Peyer's patch (tissue), 4 donors: ENCODE results near the gene HAPSTR1. TPM values are rescaled to one million over a fixed set of nuclear protein-coding genes. Genes with fewer than 3 reads are reported as not detected.
"Not testable (repeated sequence)": the region's sequence is repeated elsewhere in the genome, so short reads cannot be mapped to it uniquely, and the experiment has no call there.

Source experiments
- DNase-seq, 3 donors: peaks; one replicate each; pipeline ENCODE4 v3.0.0-alpha.2; 2017 to 2019
- H3K27ac ChIP-seq, 4 donors: fragments of 200-600 bp; sonication (generic); one replicate each; pipeline ENCODE4 v1.5.1; 2016 to 2019
- H3K27me3 ChIP-seq, 2 donors: fragments of 200-600 bp; sonication (generic); one replicate each; pipeline ENCODE4 v1.5.1; 2019
- H3K36me3 ChIP-seq, 3 donors: fragments of 200-600 bp; sonication (generic); one replicate each; pipeline ENCODE4 v1.5.1; 2016 to 2019
- H3K4me1 ChIP-seq, 4 donors: fragments of 200-600 bp; sonication (generic); one replicate each; pipeline ENCODE4 v1.5.1; 2016 to 2019
- H3K4me3 ChIP-seq, 4 donors: fragments of 200-600 bp; sonication (generic); 1 replicate in 3 of 4; 2 replicates in 1 of 4; pipeline ENCODE4 v1.5.1; 2016 to 2019; ENCODE audit warnings: mild to moderate bottlenecking in 1 of 4
- H3K9me3 ChIP-seq, 4 donors: fragments of 200-600 bp; sonication (generic); one replicate each; pipeline ENCODE4 v1.5.1; 2016 to 2019; ENCODE audit warnings: mild to moderate bottlenecking in 1 of 4
- CTCF ChIP-seq, 6 experiments: fragments of 450-650 bp in 4 of 6; fragments of 200-600 bp in 2 of 6; sonication (generic) in 1 of 6; IDR thresholded peaks; one replicate each; pipeline ENCODE4 v1.5.1; 2017 to 2019; ENCODE audit warnings: antibody characterized with exemption in 6 of 6, mild to moderate bottlenecking in 3 of 6, moderate library complexity in 1 of 6
- POLR2A ChIP-seq, 2 donors: fragments of 450-650 bp; IDR thresholded peaks; one replicate each; pipeline ENCODE4 v1.5.1; 2017; ENCODE audit warnings: antibody characterized with exemption in 2 of 2, mild to moderate bottlenecking in 2 of 2, moderate library complexity in 2 of 2
- total RNA-seq, 4 donors: library from RNA; depleted of rRNA; stranded (reverse); fragments of >200 nt; gene quantifications; one replicate each; pipeline ENCODE4 v1.1.0, GENCODE V29; 2016

Gene HAPSTR1
- total RNA-seq, result 10 to 100 TPM; 38.0 to 56.2 (median 53.5) TPM

GRCh38 chr16:9090960-9091866 is at the start of gene HAPSTR1:
TSS of gene HAPSTR1 (plus strand) at chr16:9091644. CDS start at chr16:9092045, 401 bp downstream.
- Histone ChIP-seq H3K9me3 (no peaks in the 10 kb centered on the region), H3K36me3 (no peaks in the 10 kb centered on the region), H3K27me3 (no peaks in the 10 kb centered on the region), H3K27ac (peak within 1 kb of the TSS; percentile 94 to 100 (median 98)), H3K4me1 (peaks cover 0 to 33% (median 23%) of the 10 kb centered on the region in 4 donors), H3K4me3 (peak within 1 kb of the TSS; percentile 63 to 99 (median 94))
- TF ChIP-seq CTCF (IDR thresholded peaks at IDR 0.05), result no peak
- TF ChIP-seq POLR2A (IDR thresholded peaks at IDR 0.05), result peak; percentile 98 to 99
- peak; percentile 99 to 100 (median 100) for DNase-seq

- Histone ChIP-seq H3K9me3 (no peaks in the 10 kb centered on the region), H3K4me3 (no peak overlapping the region), H3K36me3 (no peaks in the 10 kb centered on the region), H3K27ac (no peak overlapping the region), H3K27me3 (no peaks in the 10 kb centered on the region), H3K4me1 (peaks cover 0 to 1% (median 0%) of the 10 kb centered on the region in 4 donors)
- TF ChIP-seq CTCF (IDR thresholded peaks at IDR 0.05), result no peak
- TF ChIP-seq POLR2A (IDR thresholded peaks at IDR 0.05), result no peak
- no peak for DNase-seq
Observed at GRCh38 chr16:9042533-9042932, 48.9 kb upstream of the HAPSTR1 start.

GRCh38 chr16:9042964-9043680 is 48.3 kb upstream of the HAPSTR1 start:
- no peaks in the 10 kb centered on the region for H3K9me3 ChIP-seq
- no peak overlapping the region for H3K27ac ChIP-seq
- TF ChIP-seq CTCF (IDR thresholded peaks at IDR 0.05) (no peak), POLR2A (IDR thresholded peaks at IDR 0.05) (no peak)
- H3K27me3 ChIP-seq, result no peaks in the 10 kb centered on the region
- DNase-seq, result no peak
- H3K36me3 ChIP-seq, result no peaks in the 10 kb centered on the region
- H3K4me1 ChIP-seq, result peaks cover 0 to 7% (median 0%) of the 10 kb centered on the region in 4 donors
- H3K4me3 ChIP-seq, result no peak overlapping the region

- not testable (repeated sequence) for H3K36me3 ChIP-seq, H3K4me3 ChIP-seq, H3K4me1 ChIP-seq, DNase-seq, H3K27ac ChIP-seq, H3K27me3 ChIP-seq, H3K9me3 ChIP-seq
Observed at GRCh38 chr16:9045562-9045961, 45.9 kb upstream of the HAPSTR1 start.

GRCh38 chr16:9046667-9047055 is 44.8 kb upstream of the HAPSTR1 start:
- DNase-seq, result no peak
- H3K9me3 ChIP-seq, result no peaks in the 10 kb centered on the region
- H3K36me3 ChIP-seq, result no peaks in the 10 kb centered on the region
- H3K27ac ChIP-seq, result no peak overlapping the region
- peaks cover 0 to 9% (median 0%) of the 10 kb centered on the region in 4 donors for H3K4me1 ChIP-seq
- no peak overlapping the region for H3K4me3 ChIP-seq
- no peak for TF ChIP-seq POLR2A (IDR thresholded peaks at IDR 0.05)
- H3K27me3 ChIP-seq, result no peaks in the 10 kb centered on the region

GRCh38 chr16:9047689-9048301 is 43.6 kb upstream of the HAPSTR1 start:
- TF ChIP-seq CTCF (IDR thresholded peaks at IDR 0.05) (no peak), POLR2A (IDR thresholded peaks at IDR 0.05) (no peak)
- H3K27ac ChIP-seq, result peak overlapping the region in 3 of 4 donors; percentile 20 to 75 (median 74)

More at GRCh38 chr16:9047689-9048301, 43.6 kb upstream of the HAPSTR1 start:
- Histone ChIP-seq H3K4me3 (no peak overlapping the region), H3K9me3 (no peaks in the 10 kb centered on the region), H3K36me3 (no peaks in the 10 kb centered on the region), H3K27me3 (no peaks in the 10 kb centered on the region), H3K4me1 (peaks cover 0 to 9% (median 0%) of the 10 kb centered on the region in 4 donors)
- DNase-seq, result peak; percentile 31 to 84 (median 64)
